K562 (cell line): ENCODE data around the gene PDCD6IP. TPM values are rescaled to one million over a fixed set of nuclear protein-coding genes. Genes with fewer than 3 reads are reported as not detected.

Experiments
- CGGBP1 ChIP-seq: fragments of 250-450 bp; sonication (Bioruptor Pico); IDR thresholded peaks from 2 replicates; pipeline ENCODE4 v1.9.0; 2021; ENCODE audit warnings: mild to moderate bottlenecking
- COPS2 ChIP-seq: fragments of 450-650 bp; conservative IDR thresholded peaks from 2 replicates; pipeline ENCODE4 v1.6.1; 2016; ENCODE audit warnings: mild to moderate bottlenecking, moderate library complexity
- FOXK2 ChIP-seq, 2 experiments: fragments of 450-650 bp; IDR thresholded peaks in 1 of 2; conservative IDR thresholded peaks in 1 of 2; 2 replicates each; pipeline ENCODE4 v1.6.1; 2016; ENCODE audit warnings: low read depth in 2 of 2, mild to moderate bottlenecking in 1 of 2
- FOXO4 ChIP-seq: fragments of 450-650 bp; formaldehyde crosslinking; IDR thresholded peaks from 2 replicates; pipeline ENCODE4 v1.4.0; 2020; ENCODE audit warnings: mild to moderate bottlenecking, moderate library complexity
- GTF3C2 ChIP-seq: IDR thresholded peaks from 3 replicates; pipeline ENCODE4 v1.6.1; 2011; ENCODE audit warnings: borderline replicate concordance, mild to moderate bottlenecking, moderate library complexity; ENCODE audit not compliant: insufficient read length; ENCODE audit errors: extremely low read depth
- ILF3 ChIP-seq: fragments of 450-650 bp; IDR thresholded peaks from 2 replicates; pipeline ENCODE4 v1.6.1; 2018; ENCODE audit warnings: antibody characterized with exemption, mild to moderate bottlenecking, moderate library complexity, borderline replicate concordance
- KAT2B ChIP-seq: IDR thresholded peaks from one replicate; pipeline ENCODE4 v1.6.1; 2012; ENCODE audit warnings: low read depth, mild to moderate bottlenecking, control low read depth, inconsistent platforms, low read length, moderate library complexity
- NR1H2 ChIP-seq: sonication (generic); formaldehyde crosslinking; IDR thresholded peaks from 2 replicates; pipeline ENCODE4 v1.4.0; 2020; ENCODE audit warnings: mild to moderate bottlenecking, missing genetic modification reagents
- SAFB ChIP-seq: fragments of 200-400 bp; formaldehyde crosslinking; IDR thresholded peaks from 2 replicates; pipeline ENCODE4 v1.6.1; 2017; ENCODE audit warnings: low read depth, low read length, borderline replicate concordance
- TEAD4 ChIP-seq, 2 experiments: sonication (generic) in 1 of 2; formaldehyde crosslinking in 1 of 2; IDR thresholded peaks; 2 replicates each; pipeline versions ENCODE4 v1.6.1 to v1.8.0; 2012 to 2022; ENCODE audit warnings: borderline replicate concordance in 1 of 2, inconsistent platforms in 1 of 2, low read length in 1 of 2, mild to moderate bottlenecking in 1 of 2, missing genetic modification reagents in 1 of 2
- TSHZ1 ChIP-seq: fragments of 250-450 bp; sonication (Bioruptor Pico); IDR thresholded peaks from 2 replicates; pipeline ENCODE4 v1.4.0; 2020; ENCODE audit warnings: mild to moderate bottlenecking, moderate library complexity
- XRCC4 ChIP-seq: IDR thresholded peaks from one replicate; pipeline ENCODE4 v1.6.1; 2011; ENCODE audit not compliant: insufficient read depth, insufficient read length; ENCODE audit errors: extremely low read depth
- ZNF512 ChIP-seq: IDR thresholded peaks from 2 replicates; pipeline ENCODE4 v1.6.1; 2016; ENCODE audit warnings: missing genetic modification characterization, missing compliant biosample characterization
- polyA plus RNA-seq, 8 experiments: library from polyadenylated mRNA; depleted of rRNA in 4 of 8; stranded (reverse) in 5 of 8; unstranded in 3 of 8; fragments of >200 nt; fragmentation: Nextera tagmentation in 2 of 8; fragmentation: Illumina TruSeq in 1 of 8; extraction: Ambion mirVana in 2 of 8; extraction: Trizol in 1 of 8; gene quantifications; 2 replicates each; pipeline versions ENCODE4 v1.2.1 to v1.2.3, GENCODE V29; 2011 to 2014; ENCODE audit warnings: inconsistent platforms in 1 of 8, missing spikeins in 1 of 8
- total RNA-seq, 7 experiments: library from RNA; depleted of rRNA in 6 of 7; stranded (reverse); fragments of >200 nt in 6 of 7; fragmentation: Illumina TruSeq in 2 of 7; extraction: Trizol in 2 of 7; gene quantifications; 2 replicates each; pipeline versions ENCODE4 v1.2.1 to v1.2.3, GENCODE V29; 2011 to 2021; ENCODE audit warnings: low replicate concordance in 1 of 7

PDCD6IP gene
- total and polyA plus RNA-seq, 9 of the 15 experiments (the other 6 are each of a cell fraction or from before 2014, with no cell fraction given) = 40.2 to 302 (median 122) TPM

GRCh38 chr3:33900809-33901505, 102.5 kb downstream of the PDCD6IP start (continued):
- TF ChIP-seq FOXO4 (CRISPR knock-in tag) (0 out of 2 replicates have a peak, but pooled peaks have one; percentile 37), TEAD4 (IDR thresholded peaks at IDR 0.05; ENCODE audit: low read length) (peak; percentile 99), TEAD4 (CRISPR knock-in tag; IDR thresholded peaks at IDR 0.05; ENCODE audit: borderline replicate concordance) (no peak), COPS2 (no peak), KAT2B (no peak), ZNF512 (no peak), TSHZ1 (no peak), CGGBP1 (CRISPR knock-in tag) (no peak), XRCC4 (no peak), SAFB (no peak), ILF3 (no peak), NR1H2 (no peak; the same call in 1 of the 2 replicates), GTF3C2 (no peak), FOXK2 (conservative IDR thresholded peaks at IDR 0.05 in 1 of 2, IDR thresholded peaks at IDR 0.05 in 1 of 2; ENCODE audit: low read depth in 2 of 2) (peak; percentile 84 to 88)
